GM21825 (cell line): ENCODE data around the gene CHRNA9.
"Not testable (repeated sequence)": the region's sequence is repeated elsewhere in the genome, so short reads cannot be mapped to it uniquely, and the experiment has no call there.

ENCODE experiments used
- ATAC-seq: cut with Tn5 transposase; IDR thresholded peaks from one replicate; pipeline ENCODE4 v1.9.1; 2021; ENCODE audit warnings: mild to moderate bottlenecking, moderate library complexity; ENCODE audit not compliant: unreplicated experiment

The CHRNA9 gene

DNA sequence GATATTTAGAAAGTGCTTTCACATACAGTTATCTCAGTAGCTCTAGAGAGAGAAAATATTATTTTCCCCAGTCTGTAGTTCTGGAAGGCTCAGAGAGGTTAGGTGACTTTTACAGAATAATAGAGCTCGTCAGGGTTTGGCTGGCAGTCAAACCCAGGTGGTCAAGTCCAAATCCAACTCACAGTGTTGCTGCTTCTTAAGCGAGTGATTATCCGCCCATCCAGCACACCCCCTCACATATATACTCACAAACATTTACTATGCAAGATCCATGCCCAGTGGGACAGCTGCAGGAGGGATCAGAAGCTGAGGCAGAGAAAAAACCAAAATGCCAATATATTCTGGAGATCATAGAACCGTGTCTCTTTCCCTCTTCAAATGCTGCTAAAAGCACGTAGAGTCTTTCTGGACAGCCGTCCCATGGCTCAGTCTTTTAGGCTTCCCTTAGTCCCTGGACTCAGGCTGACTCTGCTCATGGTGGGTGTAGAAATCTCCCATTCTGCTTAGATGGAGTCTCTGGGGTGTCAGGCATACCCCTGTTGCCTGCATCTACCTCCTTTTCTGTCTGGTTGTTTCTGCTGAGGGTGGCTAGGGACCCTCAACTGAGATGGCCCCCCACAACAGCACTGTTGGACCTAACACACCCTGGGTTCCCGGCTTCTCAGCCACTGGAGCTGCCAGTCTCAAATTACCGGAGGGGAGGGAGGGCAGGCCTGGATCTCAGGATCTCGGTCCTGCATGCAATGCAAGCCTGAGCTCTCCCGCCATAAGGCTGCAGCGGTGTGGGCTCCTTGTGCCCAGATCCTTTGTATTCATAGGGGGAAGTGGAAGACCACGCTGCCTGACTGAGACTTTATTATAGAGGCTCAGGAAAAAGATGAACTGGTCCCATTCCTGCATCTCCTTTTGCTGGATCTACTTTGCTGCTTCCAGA is at the start of gene CHRNA9:
TSS of gene CHRNA9 (plus strand) at position 743 of the 934 bp plus-strand sequence. CDS start at position 878, 135 bp downstream.
- ATAC-seq, result no peak

DNA sequence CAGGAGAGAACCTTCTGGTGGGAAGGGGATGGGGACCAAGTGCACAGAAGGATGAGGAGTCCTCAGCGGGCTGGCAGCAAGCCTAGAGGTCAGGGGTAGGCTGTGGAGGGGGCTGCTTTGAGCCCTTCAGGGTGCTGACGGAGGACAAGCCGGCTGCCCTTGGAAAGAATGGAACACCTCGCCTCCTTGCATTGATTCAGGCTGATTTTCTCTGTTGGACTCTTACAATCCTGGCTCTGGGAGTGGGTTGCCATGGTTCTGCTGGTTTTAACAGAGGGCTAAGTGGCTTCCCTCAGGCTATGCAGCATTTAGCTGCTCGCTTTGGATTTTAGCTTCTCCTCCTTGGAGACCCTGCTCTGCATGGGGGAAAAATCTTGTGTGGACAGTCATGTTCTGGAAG is 49.4 kb upstream of the CHRNA9 start:
- no peak for ATAC-seq

DNA sequence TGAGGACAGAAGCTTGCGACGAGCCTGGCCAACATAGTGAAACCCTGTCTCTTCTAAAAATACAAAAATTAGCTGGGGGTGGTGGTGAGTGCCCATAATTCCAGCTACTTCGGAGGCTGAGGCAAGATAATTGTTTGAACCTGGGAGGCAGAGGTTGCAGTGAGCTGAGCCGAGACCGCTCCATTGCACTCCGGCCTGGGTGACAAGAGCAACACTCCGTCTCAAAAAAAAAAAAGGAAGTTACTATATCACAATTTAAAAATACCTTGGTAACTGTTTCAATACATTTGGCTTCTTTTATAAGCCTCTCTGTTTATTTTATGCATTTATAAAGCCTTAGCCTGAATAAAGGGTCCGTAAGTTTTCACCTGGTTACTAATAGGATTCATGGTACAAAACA is 46.6 kb upstream of the CHRNA9 start:
- ATAC-seq, result no peak

GRCh38 chr4:40289366-40290188 is 45.6 kb upstream of the CHRNA9 start:
- ATAC-seq, result no peak

GRCh38 chr4:40290611-40291186 is 44.4 kb upstream of the CHRNA9 start:
- not testable (repeated sequence) for ATAC-seq

DNA sequence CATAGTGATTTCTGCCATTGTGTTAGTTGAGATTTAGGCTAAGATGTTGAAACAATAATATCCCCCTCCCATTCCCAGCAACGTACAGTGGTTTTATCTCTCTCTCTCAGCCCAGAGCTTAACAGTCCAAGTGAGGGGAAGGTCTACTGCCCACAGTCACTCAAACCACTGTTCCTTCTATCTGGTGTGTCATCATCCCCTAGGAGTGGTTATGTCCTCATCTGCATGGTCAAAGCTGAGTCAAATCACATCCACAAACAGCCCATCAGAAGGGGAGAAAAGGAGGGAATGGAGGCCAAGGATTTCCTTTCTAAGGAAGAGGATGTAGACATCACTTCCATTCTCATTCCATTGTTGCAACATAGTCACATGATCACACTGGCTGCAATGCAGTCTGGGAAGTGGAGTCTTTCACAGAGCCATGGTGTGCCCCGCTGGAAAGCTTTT is 42.8 kb upstream of the CHRNA9 start:
- no peak for ATAC-seq

GRCh38 chr4:40294339-40294738 is 40.8 kb upstream of the CHRNA9 start:
- no peak for ATAC-seq

DNA sequence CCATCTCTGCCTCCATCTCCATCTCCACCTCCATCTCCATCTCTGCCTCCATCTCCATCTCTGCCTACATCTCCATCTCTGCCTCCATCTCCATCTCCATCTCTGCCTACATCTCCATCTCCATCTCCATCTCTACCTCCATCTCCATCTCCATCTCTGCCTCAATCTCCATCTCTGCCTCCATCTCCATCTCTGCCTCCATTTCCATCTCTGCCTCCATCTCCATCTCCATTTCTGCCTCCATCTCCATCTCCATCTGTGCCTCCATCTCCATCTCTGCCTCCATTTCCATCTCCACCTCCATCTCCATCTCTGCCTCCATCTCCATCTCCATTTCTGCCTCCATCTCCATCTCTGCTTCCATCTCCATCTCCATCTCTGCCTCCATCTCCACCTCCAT is 40.1 kb upstream of the CHRNA9 start:
- ATAC-seq, result not testable (repeated sequence)

- ATAC-seq, result no peak
These were observed 39.6 kb upstream of the CHRNA9 start for GRCh38 chr4:40295572-40295971.

- no peak for ATAC-seq
These were observed 36.0 kb upstream of the CHRNA9 start for GRCh38 chr4:40299126-40299525.

- no peak for ATAC-seq
These were observed 35.3 kb upstream of the CHRNA9 start for GRCh38 chr4:40299811-40300292.

- no peak for ATAC-seq
These were observed 34.6 kb upstream of the CHRNA9 start for GRCh38 chr4:40300371-40301162.

GRCh38 chr4:40301603-40302002 is 33.5 kb upstream of the CHRNA9 start:
- peak; percentile 59 for ATAC-seq

DNA sequence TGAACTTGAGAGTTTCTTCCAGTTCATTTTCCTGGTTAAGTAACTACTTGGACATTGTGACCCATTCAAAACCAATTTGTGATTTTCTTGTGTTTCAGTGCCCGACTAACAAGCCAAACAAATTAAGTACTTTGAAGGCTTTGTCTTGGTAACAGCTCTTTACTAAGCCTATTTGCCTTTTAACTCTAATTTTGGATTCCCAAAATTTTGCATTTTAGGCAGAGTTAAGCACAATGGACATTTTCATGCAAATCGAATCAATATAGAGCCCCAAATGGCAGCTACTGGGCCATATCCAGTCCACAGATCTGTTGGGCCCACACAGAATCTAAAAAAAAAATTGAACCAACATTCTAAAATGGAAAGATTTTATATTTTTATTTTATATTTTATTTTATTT is 31.4 kb upstream of the CHRNA9 start:
- ATAC-seq, result no peak

- ATAC-seq, result peak; percentile 31
These were observed 29.6 kb upstream of the CHRNA9 start for GRCh38 chr4:40305328-40306170.

- ATAC-seq, result no peak
These were observed 28.9 kb upstream of the CHRNA9 start for GRCh38 chr4:40306226-40306625.

- no peak for ATAC-seq
These were observed 28.2 kb upstream of the CHRNA9 start for GRCh38 chr4:40306976-40307375.

- ATAC-seq, result peak; percentile 27
These were observed 27.3 kb upstream of the CHRNA9 start for GRCh38 chr4:40307627-40308497.
